Activated T-cell treated with anti-CD3 and anti-CD28 coated beads, Interleukin-2, amount 50 U/mL, for 4 hours (primary cell): ENCODE results near the gene HDAC7. TPM values are rescaled to one million over a fixed set of nuclear protein-coding genes. Genes with fewer than 3 reads are reported as not detected.

ENCODE experiments used
- ATAC-seq, 2 donors: fragments of 200-7000 bp; cut with Tn5 transposase; one replicate each; pipeline ENCODE4 v1.10.0; 2021
- DNase-seq: peaks from one replicate; pipeline ENCODE4 v3.0.0-alpha.2; 2020
- H3K27me3 Mint-ChIP-seq: one replicate; pipeline ENCODE4 v1.8.0; 2021; ENCODE audit warnings: low read depth, mixed read lengths
- H3K36me3 Mint-ChIP-seq: one replicate; pipeline ENCODE4 v1.8.0; 2022; ENCODE audit warnings: mixed read lengths; ENCODE audit not compliant: insufficient read depth
- H3K4me1 Mint-ChIP-seq: one replicate; pipeline ENCODE4 v1.8.0; 2021; ENCODE audit warnings: low read depth, mixed read lengths
- H3K4me3 Mint-ChIP-seq: one replicate; pipeline ENCODE4 v1.8.0; 2021; ENCODE audit warnings: mild to moderate bottlenecking, moderate library complexity, mixed read lengths
- H3K9me3 Mint-ChIP-seq: one replicate; pipeline ENCODE4 v1.8.0; 2021; ENCODE audit warnings: mixed read lengths
- total RNA-seq, 3 donors: library from RNA; stranded (reverse); gene quantifications; one replicate each; pipeline ENCODE4 v1.2.1, GENCODE V29; 2021

Gene HDAC7
- total RNA-seq, 3 donors from 2014 or later = 168 to 199 (median 199) TPM

- Mint-ChIP-seq H3K4me1 (peaks cover 89% of the 10 kb centered on the region), H3K9me3 (no peaks in the 10 kb centered on the region), H3K36me3 (no peaks in the 10 kb centered on the region), H3K4me3 (no peak overlapping the region), H3K27me3 (no peaks in the 10 kb centered on the region)
- ATAC-seq = no peak
- DNase-seq = no peak
These were observed 8.6 kb upstream of the HDAC7 start for GRCh38 chr12:47828008-47828975.

DNA sequence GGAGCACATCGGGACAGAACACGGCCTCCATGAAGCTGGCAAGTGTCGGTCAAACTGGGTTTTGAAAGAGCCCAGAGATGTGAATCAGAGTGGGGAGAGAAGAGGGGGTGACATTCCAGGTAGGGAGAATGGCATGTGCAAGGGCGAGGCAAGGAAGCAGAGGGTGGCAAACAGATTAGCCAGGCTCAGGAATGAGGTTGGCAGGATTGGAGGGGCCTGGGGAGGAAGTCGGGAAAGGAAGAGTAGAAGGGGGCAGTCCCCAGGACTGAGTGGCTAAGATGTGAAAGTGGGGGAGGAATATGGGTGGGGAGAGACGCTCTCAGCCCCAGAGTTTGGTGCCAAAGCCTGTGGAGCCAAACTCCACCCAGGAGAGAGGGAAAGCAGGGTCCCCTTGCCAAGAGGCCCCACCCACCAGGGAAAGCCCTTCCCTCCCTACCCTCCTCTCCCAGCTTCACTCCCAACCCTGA is 5.5 kb upstream of the HDAC7 start:
- no peaks in the 10 kb centered on the region for H3K27me3 Mint-ChIP-seq
- H3K9me3 Mint-ChIP-seq = no peaks in the 10 kb centered on the region
- no peak for ATAC-seq
- no peak for DNase-seq
- H3K4me3 Mint-ChIP-seq = no peak overlapping the region
- H3K4me1 Mint-ChIP-seq = peaks cover 90% of the 10 kb centered on the region
- no peaks in the 10 kb centered on the region for H3K36me3 Mint-ChIP-seq

DNA sequence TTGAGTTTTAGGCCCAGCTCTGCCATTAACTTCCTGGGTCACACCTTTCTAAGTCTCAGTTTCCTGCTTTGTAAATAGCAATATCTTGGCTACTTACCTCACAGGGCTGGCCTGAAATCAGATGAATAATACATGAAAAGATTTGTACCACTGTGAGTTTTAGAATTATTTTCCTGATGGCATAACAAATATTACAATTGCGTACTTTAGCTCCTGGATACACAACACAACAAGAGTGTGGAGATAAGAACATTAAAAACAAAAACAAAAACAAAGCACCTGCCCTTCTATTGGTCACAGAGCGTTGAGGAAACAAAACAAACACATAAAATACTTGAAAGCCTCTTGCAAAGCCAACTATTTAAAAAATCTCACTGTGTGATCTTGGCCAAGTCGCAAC is 4.9 kb upstream of the HDAC7 start:
- peaks cover 90% of the 10 kb centered on the region for H3K4me1 Mint-ChIP-seq
- H3K4me3 Mint-ChIP-seq = peak overlapping the region; percentile 22
- no peaks in the 10 kb centered on the region for H3K36me3 Mint-ChIP-seq
- ATAC-seq (no peak), DNase-seq (no peak)
- H3K9me3 Mint-ChIP-seq = no peaks in the 10 kb centered on the region
- H3K27me3 Mint-ChIP-seq = no peaks in the 10 kb centered on the region

GRCh38 chr12:47824198-47824597 is 4.5 kb upstream of the HDAC7 start:
- Mint-ChIP-seq H3K27me3 (no peaks in the 10 kb centered on the region), H3K4me1 (peaks cover 85% of the 10 kb centered on the region), H3K9me3 (no peaks in the 10 kb centered on the region), H3K36me3 (no peaks in the 10 kb centered on the region), H3K4me3 (peak overlapping the region; percentile 22)
- ATAC-seq (no peak), DNase-seq (no peak)

DNA sequence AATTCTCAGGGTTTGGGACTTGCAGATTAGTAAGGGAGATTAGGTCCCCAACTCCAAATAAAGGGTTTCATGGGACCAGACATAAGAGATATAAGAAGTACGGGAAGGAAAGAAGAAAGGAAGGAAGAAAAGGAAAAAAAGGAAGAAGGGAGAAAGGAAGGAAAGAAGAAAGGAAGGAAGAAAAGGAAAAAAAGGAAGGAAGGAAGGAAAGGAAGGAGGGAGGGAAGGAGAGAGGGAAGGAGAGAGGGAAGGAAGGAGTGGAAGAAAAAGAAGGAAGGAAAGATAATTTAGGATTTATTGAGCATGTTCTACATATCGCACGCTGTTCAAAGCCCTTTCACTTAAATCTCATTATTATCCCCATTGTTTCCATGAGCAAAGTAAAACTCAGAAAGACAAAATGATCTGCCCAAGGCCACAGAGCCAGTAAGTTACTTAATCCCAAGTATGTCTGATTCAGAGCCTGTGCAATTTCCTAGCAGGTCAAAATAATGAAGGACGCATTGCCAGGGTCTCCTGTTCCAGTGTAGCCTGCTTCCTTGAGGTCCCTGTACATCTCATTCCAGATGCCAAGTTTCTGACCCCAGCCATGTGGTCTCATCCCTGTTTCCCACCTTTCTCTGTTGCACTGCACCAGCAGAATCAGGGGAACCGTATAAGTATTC is 3.9 kb upstream of the HDAC7 start:
- Mint-ChIP-seq H3K27me3 (no peaks in the 10 kb centered on the region), H3K36me3 (peaks cover under 1% of the 10 kb centered on the region), H3K4me3 (peak overlapping the region; percentile 22), H3K4me1 (peaks cover 80% of the 10 kb centered on the region), H3K9me3 (no peaks in the 10 kb centered on the region)
- DNase-seq (no peak), ATAC-seq (no peak)

GRCh38 chr12:47822863-47823262 is 3.2 kb upstream of the HDAC7 start:
- peaks cover 8% of the 10 kb centered on the region for H3K36me3 Mint-ChIP-seq
- no peaks in the 10 kb centered on the region for H3K27me3 Mint-ChIP-seq
- H3K4me3 Mint-ChIP-seq = no peak overlapping the region
- H3K9me3 Mint-ChIP-seq = no peaks in the 10 kb centered on the region
- peaks cover 80% of the 10 kb centered on the region for H3K4me1 Mint-ChIP-seq
- DNase-seq (no peak), ATAC-seq (no peak)

DNA sequence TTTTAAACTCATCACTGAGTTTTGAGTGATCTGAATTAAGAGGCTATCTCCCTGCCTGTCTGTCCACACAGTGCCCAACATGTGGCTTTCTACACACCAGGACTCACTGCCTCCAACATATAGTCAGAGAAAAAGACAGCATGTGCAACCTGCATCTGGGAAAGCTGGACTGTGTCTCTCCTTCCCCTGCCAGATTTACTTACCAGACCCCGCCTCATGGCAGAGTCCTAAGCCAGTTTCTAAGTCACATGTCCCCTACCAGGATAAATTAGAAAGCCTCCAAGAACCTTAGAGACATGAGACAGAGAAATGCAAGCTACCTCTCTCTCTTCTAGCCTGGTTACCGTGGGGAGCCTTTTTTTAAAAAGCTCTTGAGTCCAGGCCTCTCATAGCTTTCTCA is 2.7 kb upstream of the HDAC7 start:
- H3K9me3 Mint-ChIP-seq = no peaks in the 10 kb centered on the region
- H3K36me3 Mint-ChIP-seq = peaks cover 11% of the 10 kb centered on the region
- DNase-seq (no peak), ATAC-seq (no peak)
- no peaks in the 10 kb centered on the region for H3K27me3 Mint-ChIP-seq
- peaks cover 84% of the 10 kb centered on the region for H3K4me1 Mint-ChIP-seq
- H3K4me3 Mint-ChIP-seq = peak overlapping the region; percentile 11

DNA sequence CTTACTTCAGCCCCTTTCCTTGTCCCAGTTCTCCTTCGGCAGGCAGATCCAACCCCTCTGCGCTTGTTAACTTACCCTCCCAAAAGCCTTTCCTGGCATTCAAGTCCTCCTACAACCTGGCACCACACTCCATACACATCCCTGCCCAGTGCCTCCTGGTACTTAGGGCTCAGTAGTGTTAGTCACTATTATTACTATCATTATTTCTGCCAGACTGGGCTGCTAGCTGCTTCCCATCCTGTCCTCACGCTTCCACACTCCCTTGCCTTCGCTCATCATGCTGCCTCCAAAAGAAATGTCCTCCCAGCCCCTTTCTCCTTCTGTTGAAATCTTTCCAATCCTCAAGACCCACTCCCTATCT is 1.6 kb upstream of the HDAC7 start:
- Mint-ChIP-seq H3K4me1 (peaks cover 82% of the 10 kb centered on the region), H3K4me3 (peak overlapping the region; percentile 92), H3K9me3 (no peaks in the 10 kb centered on the region), H3K36me3 (peaks cover 15% of the 10 kb centered on the region), H3K27me3 (no peaks in the 10 kb centered on the region)
- ATAC-seq (no peak), DNase-seq (no peak)

DNA sequence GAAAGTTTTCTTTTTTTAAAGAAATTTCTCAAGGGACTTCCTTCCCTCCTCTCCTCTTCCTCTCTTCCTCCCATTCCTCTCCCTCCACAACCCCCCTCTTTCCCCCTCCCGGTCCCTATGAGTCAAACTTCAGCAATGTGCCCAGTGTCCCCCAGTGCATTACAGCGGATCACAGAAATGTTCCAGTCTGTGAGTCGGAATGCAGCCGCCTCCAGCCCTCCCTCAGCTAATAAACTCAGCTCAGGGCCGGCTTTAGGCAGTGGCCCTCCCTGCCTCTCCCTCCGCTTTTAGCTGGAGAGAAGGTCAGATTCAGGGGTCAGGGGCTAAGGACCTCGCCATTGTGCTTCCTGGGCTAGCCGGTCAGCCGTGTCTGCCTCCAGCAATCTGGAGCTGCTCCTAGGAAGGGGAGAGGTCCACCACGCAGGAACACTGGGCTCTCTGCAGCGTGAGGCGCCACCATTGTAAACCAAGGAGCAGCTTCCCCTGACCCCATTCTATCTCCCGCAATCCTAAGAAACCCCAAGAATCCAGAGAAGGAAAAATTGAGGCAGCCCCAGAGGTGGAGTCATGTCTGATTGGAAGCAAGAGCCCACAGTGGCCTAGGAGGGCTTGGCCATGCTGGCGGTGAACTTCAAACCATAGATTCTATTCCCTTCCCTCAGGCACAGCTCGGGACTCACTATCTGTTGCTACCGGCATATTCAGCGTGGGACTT is 1.1 kb upstream of the HDAC7 start:
- ATAC-seq = no peak
- Mint-ChIP-seq H3K4me1 (peaks cover 80% of the 10 kb centered on the region), H3K27me3 (no peaks in the 10 kb centered on the region), H3K9me3 (no peaks in the 10 kb centered on the region), H3K4me3 (peak overlapping the region; percentile 92), H3K36me3 (peaks cover 17% of the 10 kb centered on the region)
- no peak for DNase-seq

DNA sequence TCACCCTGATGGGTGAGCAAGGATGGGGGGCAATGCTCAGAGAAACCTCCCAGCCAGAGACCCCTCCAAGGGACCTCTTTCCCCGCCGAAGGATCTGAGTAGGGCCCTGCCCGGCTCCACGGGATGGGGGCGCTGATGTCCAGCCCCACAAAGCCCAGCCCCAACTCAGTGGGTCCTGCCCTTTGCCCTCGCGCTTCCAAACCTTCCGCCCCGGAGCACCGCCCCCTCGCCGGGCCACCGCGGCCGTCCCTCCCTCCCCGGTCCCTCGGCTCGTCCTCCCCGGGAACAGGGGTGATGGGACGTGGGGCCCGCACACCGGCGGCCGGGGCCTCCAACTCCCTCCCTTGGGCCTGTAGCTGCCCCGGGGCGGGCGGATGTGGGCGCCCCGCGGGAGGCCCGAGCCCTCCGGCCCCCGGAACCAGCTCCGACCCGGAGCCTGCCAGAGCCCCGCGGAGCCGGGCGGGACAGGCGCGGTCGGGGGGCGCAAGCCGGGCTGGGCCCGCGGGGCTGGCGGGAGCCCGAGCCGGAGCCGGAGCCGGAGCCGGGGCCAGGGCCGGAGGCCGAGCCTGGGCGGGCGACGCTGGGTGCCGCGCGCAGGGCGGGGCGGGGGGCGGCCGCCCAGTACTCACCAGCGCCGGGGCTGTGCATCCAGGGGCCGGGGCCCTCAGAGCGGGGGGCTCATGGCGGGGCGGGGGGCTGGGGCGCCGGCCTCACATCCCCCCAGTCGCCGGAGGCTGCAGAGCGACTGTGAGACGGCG is 386 bp downstream of the HDAC7 start:
- H3K36me3 Mint-ChIP-seq = peaks cover 23% of the 10 kb centered on the region

DNA sequence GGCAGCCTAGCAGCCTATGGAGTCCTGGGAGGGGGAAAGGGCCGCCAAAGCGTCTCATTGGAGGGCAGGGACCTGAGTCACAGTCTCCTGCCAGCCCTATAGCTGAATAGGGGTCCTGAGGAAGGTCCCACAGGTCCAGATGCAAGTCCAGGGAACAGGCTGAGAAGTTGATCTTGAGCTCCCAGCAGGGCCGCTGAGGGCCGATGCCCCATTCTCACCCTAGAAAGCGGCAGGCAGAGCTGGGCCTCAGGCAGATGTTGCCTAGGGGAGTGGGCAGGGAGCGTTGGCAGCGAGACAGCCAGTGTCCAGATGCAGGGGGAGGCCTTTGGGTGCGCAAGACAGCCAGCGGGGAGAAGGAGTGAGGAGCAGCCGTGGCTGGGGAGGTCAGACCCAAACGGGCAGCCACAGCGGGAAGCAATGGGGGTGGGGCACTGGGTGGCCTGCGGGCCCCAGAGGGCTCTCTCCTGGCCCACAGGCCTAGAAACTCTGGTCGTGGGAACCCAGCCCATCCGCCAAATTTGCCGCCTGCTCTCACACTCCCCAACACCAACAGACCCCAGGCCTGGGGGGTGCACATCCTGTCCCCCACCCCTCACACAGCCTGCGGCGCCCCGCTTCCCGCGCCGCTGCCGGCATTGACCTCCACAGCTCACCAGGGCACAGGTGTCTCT is 1.1 kb downstream of the HDAC7 start:
- peak; percentile 12 to 17 for ATAC-seq
- no peak for DNase-seq
- Mint-ChIP-seq H3K27me3 (no peaks in the 10 kb centered on the region), H3K4me3 (peak overlapping the region; percentile 97), H3K4me1 (peaks cover 80% of the 10 kb centered on the region), H3K36me3 (peaks cover 23% of the 10 kb centered on the region), H3K9me3 (no peaks in the 10 kb centered on the region)

More for the DNA sequence above, 386 bp downstream of the HDAC7 start:
- H3K9me3 Mint-ChIP-seq = no peaks in the 10 kb centered on the region
- ATAC-seq = peak; percentile 16 to 26
- H3K4me1 Mint-ChIP-seq = peaks cover 80% of the 10 kb centered on the region
- DNase-seq = peak; percentile 32
- H3K27me3 Mint-ChIP-seq = no peaks in the 10 kb centered on the region
- H3K4me3 Mint-ChIP-seq = peak overlapping the region; percentile 97

- Mint-ChIP-seq H3K36me3 (peaks cover 27% of the 10 kb centered on the region), H3K27me3 (no peaks in the 10 kb centered on the region), H3K9me3 (no peaks in the 10 kb centered on the region), H3K4me1 (peaks cover 80% of the 10 kb centered on the region), H3K4me3 (peak overlapping the region; percentile 97)
- ATAC-seq = no peak
- no peak for DNase-seq
These were observed 1.7 kb downstream of the HDAC7 start for GRCh38 chr12:47818007-47818376.

DNA sequence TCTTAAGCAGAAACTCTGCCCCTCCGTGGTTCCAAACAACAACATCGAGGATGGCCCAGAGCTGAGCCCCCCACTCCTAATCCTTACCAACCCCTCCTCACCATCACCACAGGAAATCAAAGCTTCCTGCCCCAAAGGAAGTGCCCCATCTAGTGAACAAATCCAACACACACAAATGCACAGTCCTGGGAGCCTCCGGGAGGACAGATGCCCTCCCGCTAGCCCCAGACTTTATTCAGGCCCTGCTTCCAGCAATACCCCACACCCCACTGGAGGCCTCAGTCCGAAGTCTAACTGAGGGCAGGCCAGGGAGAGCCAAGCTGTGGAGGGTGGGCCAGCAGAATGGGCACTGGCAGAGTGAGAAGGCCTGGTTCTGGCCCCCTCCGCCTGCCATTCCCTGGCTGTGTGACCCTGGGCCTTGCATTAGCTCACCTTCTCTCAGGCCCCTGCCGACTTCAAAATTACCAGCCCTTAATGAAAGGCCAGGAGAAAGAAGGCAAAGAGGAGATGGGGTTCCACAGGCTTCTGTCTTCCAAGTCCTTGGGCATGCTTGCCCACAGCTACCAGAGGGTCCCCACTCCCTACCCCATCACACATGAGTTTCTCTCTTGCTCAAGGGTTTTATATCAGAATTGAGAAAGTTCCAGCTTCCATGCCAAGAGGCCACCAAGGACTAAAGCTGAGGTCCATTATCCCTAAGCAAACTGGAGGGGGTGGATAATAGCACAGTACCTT is 2.3 kb downstream of the HDAC7 start:
- no peaks in the 10 kb centered on the region for H3K27me3 Mint-ChIP-seq
- no peak for ATAC-seq
- DNase-seq = no peak
- no peaks in the 10 kb centered on the region for H3K9me3 Mint-ChIP-seq
- peaks cover 79% of the 10 kb centered on the region for H3K4me1 Mint-ChIP-seq
- H3K36me3 Mint-ChIP-seq = peaks cover 27% of the 10 kb centered on the region
- H3K4me3 Mint-ChIP-seq = peak overlapping the region; percentile 97
